MM.1S (cell line): ENCODE results near the gene EML1.

ENCODE experiments used
- DNase-seq: peaks from one replicate; pipeline ENCODE4 v3.0.0-alpha.2; 2015
- H2AFZ ChIP-seq: fragments of 300-600 bp; sonication (generic); 2 replicates; pipeline ENCODE4 v1.6.0; 2016; ENCODE audit warnings: antibody characterized with exemption, low read length
- H3F3A ChIP-seq: fragments of 300-600 bp; sonication (generic); 2 replicates; pipeline ENCODE4 v1.6.1; 2016; ENCODE audit warnings: mild to moderate bottlenecking, antibody characterized with exemption, low read length, moderate library complexity, mixed read lengths; ENCODE audit not compliant: insufficient read depth
- H3K27ac ChIP-seq: fragments of 300-600 bp; sonication (generic); 2 replicates; pipeline ENCODE4 v1.5.1; 2016; ENCODE audit warnings: mild to moderate bottlenecking, low read length
- H3K27me3 ChIP-seq: fragments of 300-600 bp; sonication (generic); replicated peaks from 2 replicates; pipeline ENCODE4 v1.6.0; 2016; ENCODE audit warnings: low read length; ENCODE audit not compliant: insufficient read depth
- H3K36me3 ChIP-seq: fragments of 300-600 bp; sonication (generic); replicated peaks from 2 replicates; pipeline ENCODE4 v1.6.1; 2016; ENCODE audit warnings: mild to moderate bottlenecking, low read length, mixed read lengths; ENCODE audit not compliant: insufficient read depth
- H3K4me1 ChIP-seq: fragments of 300-600 bp; sonication (generic); 2 replicates; pipeline ENCODE4 v1.6.1; 2016; ENCODE audit warnings: low read length, mixed read lengths
- H3K4me2 ChIP-seq: fragments of 300-600 bp; sonication (generic); 2 replicates; pipeline ENCODE4 v1.6.0; 2016; ENCODE audit warnings: low read depth, low read length
- H3K4me3 ChIP-seq: fragments of 300-600 bp; sonication (generic); 2 replicates; pipeline ENCODE4 v1.5.1; 2016; ENCODE audit warnings: low read length, mixed read lengths
- H3K79me2 ChIP-seq: fragments of 300-600 bp; sonication (generic); 2 replicates; pipeline ENCODE4 v1.6.1; 2016; ENCODE audit warnings: mixed run types, low read length, mixed read lengths
- H3K9ac ChIP-seq: fragments of 300-600 bp; sonication (generic); 2 replicates; pipeline ENCODE4 v1.6.1; 2016; ENCODE audit warnings: low read length, mixed read lengths
- H3K9me2 ChIP-seq: fragments of 300-600 bp; sonication (generic); replicated peaks from 2 replicates; pipeline ENCODE4 v1.6.1; 2016; ENCODE audit warnings: mild to moderate bottlenecking, low read length, mixed read lengths; ENCODE audit not compliant: insufficient read depth
- H3K9me3 ChIP-seq: fragments of 300-600 bp; sonication (generic); replicated peaks from 2 replicates; pipeline ENCODE4 v1.6.1; 2016; ENCODE audit warnings: mild to moderate bottlenecking, low read length, mixed read lengths; ENCODE audit not compliant: insufficient read depth
- H4K20me1 ChIP-seq: fragments of 300-600 bp; sonication (generic); 2 replicates; pipeline ENCODE4 v1.6.1; 2016; ENCODE audit warnings: mild to moderate bottlenecking, low read length, moderate library complexity, mixed read lengths; ENCODE audit not compliant: insufficient read depth
- CTCF ChIP-seq: fragments of 300-600 bp; sonication (generic); IDR thresholded peaks from 2 replicates; pipeline ENCODE4 v1.5.1; 2016; ENCODE audit warnings: antibody characterized with exemption, low read length, mixed read lengths
- EZH2 ChIP-seq: fragments of 300-600 bp; sonication (generic); optimal IDR thresholded peaks from 2 replicates; pipeline ENCODE3; 2017; ENCODE audit warnings: low read depth, mild to moderate bottlenecking, antibody characterized with exemption, low read length, mixed read lengths
- EZH2phosphoT487 ChIP-seq: fragments of 300-600 bp; sonication (generic); IDR thresholded peaks from 2 replicates; pipeline ENCODE4 v1.6.1; 2018; ENCODE audit warnings: antibody characterized with exemption, low read length

The EML1 gene

GRCh38 chr14:99939421-99939820, 146.2 kb downstream of the EML1 start:
- Histone ChIP-seq H3K27me3 (no peaks in the 10 kb centered on the region), H3K36me3 (no peaks in the 10 kb centered on the region), H4K20me1 (no peaks in the 10 kb centered on the region), H3K9me3 (no peaks in the 10 kb centered on the region), H3K27ac (no peak overlapping the region), H3K4me3 (no peak overlapping the region), H3K79me2 (no peaks in the 10 kb centered on the region), H3K9ac (no peak overlapping the region), H3F3A (no peaks in the 10 kb centered on the region), H3K4me1 (no peaks in the 10 kb centered on the region), H3K4me2 (no peak overlapping the region), H3K9me2 (no peaks in the 10 kb centered on the region), H2AFZ (no peak overlapping the region)
- TF ChIP-seq EZH2, result no peak
- no peak for TF ChIP-seq CTCF
- no peak for TF ChIP-seq EZH2phosphoT487
- no peak for DNase-seq

- Histone ChIP-seq H3K27ac (no peak overlapping the region), H3K4me2 (no peak overlapping the region), H2AFZ (no peak overlapping the region), H3K9me2 (no peaks in the 10 kb centered on the region), H3K9ac (no peak overlapping the region), H3K4me3 (no peak overlapping the region), H3K9me3 (no peaks in the 10 kb centered on the region), H3K4me1 (no peaks in the 10 kb centered on the region), H3F3A (no peaks in the 10 kb centered on the region), H3K79me2 (no peaks in the 10 kb centered on the region), H3K27me3 (no peaks in the 10 kb centered on the region), H3K36me3 (no peaks in the 10 kb centered on the region), H4K20me1 (no peaks in the 10 kb centered on the region)
- DNase-seq, result no peak
- TF ChIP-seq CTCF (no peak), EZH2 (no peak), EZH2phosphoT487 (no peak)
Observed at GRCh38 chr14:99940064-99940463, 146.9 kb downstream of the EML1 start.

GRCh38 chr14:99941211-99941610, 148.0 kb downstream of the EML1 start:
- Histone ChIP-seq H3K4me1 (0 out of 2 replicates have a peak, but pooled peaks cover under 1% of the 10 kb centered on the region), H3K4me3 (no peak overlapping the region), H3K9me3 (no peaks in the 10 kb centered on the region), H3K27ac (no peak overlapping the region), H2AFZ (no peak overlapping the region), H3F3A (peaks cover 2% of the 10 kb centered on the region; the same call in 1 of the 2 replicates), H3K36me3 (no peaks in the 10 kb centered on the region), H3K4me2 (no peak overlapping the region), H3K27me3 (no peaks in the 10 kb centered on the region), H3K79me2 (no peaks in the 10 kb centered on the region), H4K20me1 (no peaks in the 10 kb centered on the region), H3K9ac (no peak overlapping the region), H3K9me2 (no peaks in the 10 kb centered on the region)
- no peak for TF ChIP-seq CTCF
- no peak for TF ChIP-seq EZH2phosphoT487
- no peak for TF ChIP-seq EZH2
- DNase-seq, result no peak

- Histone ChIP-seq H3K9me2 (no peaks in the 10 kb centered on the region), H3K4me2 (no peak overlapping the region), H4K20me1 (no peaks in the 10 kb centered on the region), H3K9me3 (no peaks in the 10 kb centered on the region), H3K27me3 (no peaks in the 10 kb centered on the region), H3K27ac (no peak overlapping the region), H3F3A (peaks cover 5% of the 10 kb centered on the region), H3K4me3 (no peak overlapping the region), H3K4me1 (peaks cover 7% of the 10 kb centered on the region; the same call in 1 of the 2 replicates), H3K9ac (no peak overlapping the region), H3K79me2 (no peaks in the 10 kb centered on the region), H3K36me3 (no peaks in the 10 kb centered on the region), H2AFZ (no peak overlapping the region)
- no peak for DNase-seq
- no peak for TF ChIP-seq EZH2phosphoT487
- TF ChIP-seq CTCF, result no peak
- TF ChIP-seq EZH2, result no peak
Observed at GRCh38 chr14:99943620-99944019, 150.4 kb downstream of the EML1 start.
